ENCODE results near the gene SORT1. TPM values are rescaled to one million over a fixed set of nuclear protein-coding genes. Genes with fewer than 3 reads are reported as not detected.
"Not testable (repeated sequence)": the region's sequence is repeated elsewhere in the genome, so short reads cannot be mapped to it uniquely, and the experiment has no call there.

The SORT1 gene
- total RNA-seq, 1 donor from 2014 or later, result 52.3 TPM

GRCh38 chr1:109306832-109307273 lies 90.9 kb downstream of the SORT1 start, which contains the start of gene MYBPHL:
MYBPHL (minus strand) TSS chr1:109307011; CDS start chr1:109306991, 20 bp downstream.
- H3K4me1 Mint-ChIP-seq (ENCODE audit: unreplicated experiment), result peaks cover 21% of the 10 kb centered on the region
- no peaks in the 10 kb centered on the region for H3K27me3 Mint-ChIP-seq
- peak within 1 kb of the TSS; percentile 82 for H3K27ac Mint-ChIP-seq
- TF ChIP-seq CTCF (conservative IDR thresholded peaks at IDR 0.05), result no peak
- H3K4me3 Mint-ChIP-seq, result no peak within 1 kb of the TSS
- no peak for DNase-seq (ENCODE audit: extremely low spot score, unreplicated experiment)
- H3K36me3 Mint-ChIP-seq, result no peaks in the 10 kb centered on the region
- H3K9me3 Mint-ChIP-seq, result no peaks in the 10 kb centered on the region

GRCh38 chr1:109305991-109306390 lies 91.7 kb downstream of the SORT1 start:
- peak overlapping the region; percentile 82 for H3K27ac Mint-ChIP-seq

GRCh38 chr1:109304226-109304920 lies 93.3 kb downstream of the SORT1 start:
- no peak for TF ChIP-seq CTCF (conservative IDR thresholded peaks at IDR 0.05)

More at GRCh38 chr1:109305991-109306390, 91.7 kb downstream of the SORT1 start:
- peaks cover 21% of the 10 kb centered on the region for H3K4me1 Mint-ChIP-seq (ENCODE audit: unreplicated experiment)
- not testable (repeated sequence) for H3K27me3 Mint-ChIP-seq; H3K9me3 Mint-ChIP-seq; H3K36me3 Mint-ChIP-seq; DNase-seq (ENCODE audit: extremely low spot score, unreplicated experiment); H3K4me3 Mint-ChIP-seq

DNA sequence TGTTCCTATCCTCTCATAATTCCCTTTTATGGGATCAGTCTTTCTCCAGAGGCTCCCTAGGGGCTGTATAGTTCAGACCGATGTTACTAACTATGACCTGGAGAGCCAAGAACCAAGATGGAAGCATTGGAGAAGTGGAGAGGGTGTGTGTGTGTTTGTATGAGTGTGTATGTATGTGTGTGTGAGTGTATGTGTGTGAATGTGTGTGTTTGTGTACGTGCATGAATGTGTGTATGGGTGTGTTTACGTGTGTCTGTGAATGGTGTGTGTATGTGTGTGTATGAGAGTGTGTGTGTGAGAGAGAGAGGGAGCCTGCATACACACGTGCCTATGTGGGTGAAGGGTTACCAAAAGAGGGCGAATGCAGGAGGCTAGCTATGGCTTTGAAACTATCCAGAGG lies 95.8 kb downstream of the SORT1 start:
- Mint-ChIP-seq H3K9me3 (no peaks in the 10 kb centered on the region), H3K4me3 (no peak overlapping the region), H3K27ac (no peak overlapping the region), H3K27me3 (no peaks in the 10 kb centered on the region), H3K4me1 (ENCODE audit: unreplicated experiment) (peaks cover 26% of the 10 kb centered on the region), H3K36me3 (no peaks in the 10 kb centered on the region)
- TF ChIP-seq CTCF (conservative IDR thresholded peaks at IDR 0.05), result no peak
- no peak for DNase-seq (ENCODE audit: extremely low spot score, unreplicated experiment)

More at GRCh38 chr1:109304226-109304920, 93.3 kb downstream of the SORT1 start:
- Mint-ChIP-seq H3K36me3 (no peaks in the 10 kb centered on the region), H3K4me3 (no peak overlapping the region), H3K27ac (no peak overlapping the region), H3K27me3 (no peaks in the 10 kb centered on the region), H3K9me3 (no peaks in the 10 kb centered on the region), H3K4me1 (ENCODE audit: unreplicated experiment) (peaks cover 26% of the 10 kb centered on the region)
- DNase-seq (ENCODE audit: extremely low spot score, unreplicated experiment), result no peak

DNA sequence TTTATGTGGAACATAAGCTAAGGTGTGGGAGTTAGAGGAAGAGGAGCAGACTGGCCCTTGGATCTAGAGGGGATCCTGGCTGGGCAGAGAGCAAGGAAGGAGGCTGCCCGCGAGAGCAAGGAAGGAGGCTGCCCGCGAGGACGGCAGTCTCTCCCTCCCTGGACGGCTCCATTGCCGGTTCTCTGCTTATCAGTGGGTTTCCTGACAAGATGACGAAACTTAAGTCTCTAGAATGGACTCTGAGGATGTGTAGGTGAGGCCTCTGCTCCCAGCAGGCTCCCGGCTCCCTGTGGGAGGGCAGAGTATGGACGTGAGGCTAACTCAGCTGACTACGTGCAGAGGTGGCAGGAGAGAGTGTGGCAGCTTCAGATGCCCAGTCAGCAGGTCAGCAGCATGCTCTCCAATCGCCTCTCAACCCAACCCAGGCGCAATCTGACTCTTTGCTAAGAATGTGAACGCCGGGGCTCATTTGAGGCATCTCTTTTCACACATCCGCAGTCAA lies 97.0 kb downstream of the SORT1 start:
- H3K27ac Mint-ChIP-seq, result no peak overlapping the region
- no peak for TF ChIP-seq CTCF (conservative IDR thresholded peaks at IDR 0.05)
- DNase-seq (ENCODE audit: extremely low spot score, unreplicated experiment), result no peak
- H3K9me3 Mint-ChIP-seq, result no peaks in the 10 kb centered on the region
- H3K36me3 Mint-ChIP-seq, result no peaks in the 10 kb centered on the region
- H3K4me1 Mint-ChIP-seq (ENCODE audit: unreplicated experiment), result peaks cover 18% of the 10 kb centered on the region
- H3K4me3 Mint-ChIP-seq, result no peak overlapping the region
- H3K27me3 Mint-ChIP-seq, result peaks cover under 1% of the 10 kb centered on the region

DNA sequence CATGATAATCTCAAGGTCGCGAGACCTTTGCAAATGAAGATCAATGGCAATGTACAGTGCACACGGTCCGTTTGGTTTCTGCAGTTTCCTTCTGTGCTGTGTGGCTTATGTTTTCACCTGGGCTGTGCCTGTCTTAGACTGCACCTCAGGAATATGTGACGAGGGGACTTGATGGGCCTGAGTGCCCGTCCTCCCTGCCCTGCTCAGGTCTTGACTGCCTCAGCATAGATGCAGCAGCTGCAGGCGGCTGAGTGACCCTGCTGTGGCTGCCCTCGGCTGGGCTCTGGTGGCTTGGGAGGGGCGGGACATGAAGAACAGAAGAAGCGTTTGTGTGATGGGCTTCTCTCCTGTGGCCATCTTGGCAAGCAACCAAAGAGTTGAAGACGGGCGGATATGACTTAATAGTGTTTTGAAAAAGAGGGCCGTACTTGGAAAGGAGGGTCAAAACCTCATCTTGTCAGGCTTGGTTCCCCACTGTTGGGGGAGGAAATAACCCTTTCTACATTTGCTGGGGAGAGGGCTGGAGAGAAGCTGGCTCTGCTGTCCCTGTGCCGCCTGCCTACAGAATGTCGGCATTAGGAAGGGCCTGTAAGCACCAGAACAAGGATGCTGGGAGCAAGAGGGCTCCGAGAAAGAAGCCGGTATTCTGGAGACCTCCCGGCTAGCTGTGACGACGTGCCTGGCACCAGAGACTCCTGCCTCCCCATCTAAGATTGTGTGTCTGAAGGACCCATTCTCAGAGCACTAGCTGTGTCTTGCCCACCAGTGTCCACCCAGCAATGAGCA lies 98.0 kb downstream of the SORT1 start:
- no peaks in the 10 kb centered on the region for H3K9me3 Mint-ChIP-seq
- no peak for TF ChIP-seq CTCF (conservative IDR thresholded peaks at IDR 0.05)
- H3K4me1 Mint-ChIP-seq (ENCODE audit: unreplicated experiment), result peaks cover 16% of the 10 kb centered on the region
- peaks cover 4% of the 10 kb centered on the region for H3K27me3 Mint-ChIP-seq
- no peak for DNase-seq (ENCODE audit: extremely low spot score, unreplicated experiment)
- no peaks in the 10 kb centered on the region for H3K36me3 Mint-ChIP-seq
- H3K27ac Mint-ChIP-seq, result peak overlapping the region; percentile 85
- H3K4me3 Mint-ChIP-seq, result no peak overlapping the region
